ENCODE data around the gene HIVEP1. TPM values are rescaled to one million over a fixed set of nuclear protein-coding genes. Genes with fewer than 3 reads are reported as not detected.

The HIVEP1 gene
- total RNA-seq, 4 donors from 2014 or later, result 14.9 to 30.6 (median 22.2) TPM

GRCh38 chr6:12047304-12047703 is 35.2 kb downstream of the HIVEP1 start:
- no peak for TF ChIP-seq CTCF (IDR thresholded peaks at IDR 0.05)
- DNase-seq (ENCODE audit: low spot score in 2 of 2), result no peak
- 88 to 90% methylated on average over 9 of the region's 9 CpGs for WGBS, 2 donors

DNA sequence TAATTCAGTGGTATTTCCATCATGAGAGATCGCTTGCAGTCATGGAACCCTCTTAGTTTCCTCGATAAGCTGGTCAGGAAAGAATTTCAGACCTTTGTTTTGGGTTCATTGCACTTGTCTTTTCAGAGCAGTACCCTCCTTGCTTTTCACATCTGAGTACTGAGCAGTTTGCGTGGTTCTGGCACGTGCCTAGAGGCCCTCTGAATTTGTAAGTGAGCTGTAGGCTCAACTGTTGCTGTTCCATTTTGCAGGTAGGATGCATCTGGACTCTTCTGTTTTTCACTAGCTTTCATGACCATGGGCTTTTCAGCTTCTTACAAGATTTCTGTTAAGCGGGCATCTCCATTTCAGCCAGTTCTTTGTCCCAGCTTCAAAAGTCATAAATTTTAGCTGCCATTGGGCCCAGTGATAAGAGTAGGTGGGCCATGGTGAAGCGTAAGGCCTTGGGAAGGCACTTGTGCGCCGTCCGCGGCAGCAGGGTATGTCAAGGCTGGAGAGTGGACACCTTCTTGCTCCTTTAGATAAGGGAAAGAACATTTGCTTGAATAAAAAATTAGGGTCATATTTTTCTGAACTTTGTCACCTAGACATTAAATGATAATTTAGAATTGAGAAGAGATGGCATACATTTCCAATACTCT is 35.8 kb downstream of the HIVEP1 start:
- Histone ChIP-seq H3K9me3 (no peaks in the 10 kb centered on the region), H3K27ac (no peak overlapping the region), H3K4me3 (no peak overlapping the region), H3K4me1 (peaks cover 0 to 19% (median 9%) of the 10 kb centered on the region in 4 donors), H3K27me3 (no peaks in the 10 kb centered on the region), H3K36me3 (no peaks in the 10 kb centered on the region)
- WGBS, 2 donors, result 92 to 98% methylated on average over 10 of the region's 10 CpGs
- DNase-seq (ENCODE audit: low spot score in 2 of 2), result no peak
- TF ChIP-seq POLR2A (IDR thresholded peaks at IDR 0.05) (no peak), EP300 (IDR thresholded peaks at IDR 0.05) (no peak), CTCF (IDR thresholded peaks at IDR 0.05) (no peak)

More at GRCh38 chr6:12047304-12047703, 35.2 kb downstream of the HIVEP1 start:
- no peak overlapping the region for H3K4me3 ChIP-seq
- H3K36me3 ChIP-seq, result no peaks in the 10 kb centered on the region
- H3K4me1 ChIP-seq, result peaks cover 0 to 16% (median 8%) of the 10 kb centered on the region in 4 donors
- H3K27ac ChIP-seq, result no peak overlapping the region
- no peaks in the 10 kb centered on the region for H3K27me3 ChIP-seq
- no peaks in the 10 kb centered on the region for H3K9me3 ChIP-seq

DNA sequence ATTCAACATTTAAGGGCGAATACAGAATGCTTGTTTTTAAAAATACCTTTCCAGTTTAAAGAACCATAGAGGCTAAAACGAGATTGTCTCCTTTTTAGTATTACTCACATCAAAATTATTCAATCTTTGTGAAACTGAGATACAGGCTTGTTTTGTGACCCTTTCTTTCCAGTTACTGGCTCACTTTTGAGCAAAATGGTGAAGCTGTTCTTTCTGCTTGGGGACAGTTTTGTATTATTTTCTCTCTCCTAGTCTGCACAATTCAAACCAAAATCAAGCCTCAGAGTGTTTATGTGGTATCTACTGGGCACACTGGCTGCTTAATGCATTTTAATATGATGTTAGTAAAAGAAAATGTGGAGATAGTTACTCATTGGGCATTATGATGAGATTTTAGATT is 36.5 kb downstream of the HIVEP1 start:
- WGBS, 2 donors, result 63 to 74% methylated on average over 2 of the region's 2 CpGs
- TF ChIP-seq CTCF (IDR thresholded peaks at IDR 0.05), result no peak
- TF ChIP-seq POLR2A (IDR thresholded peaks at IDR 0.05), result no peak
- H3K27ac ChIP-seq, result no peak overlapping the region

DNA sequence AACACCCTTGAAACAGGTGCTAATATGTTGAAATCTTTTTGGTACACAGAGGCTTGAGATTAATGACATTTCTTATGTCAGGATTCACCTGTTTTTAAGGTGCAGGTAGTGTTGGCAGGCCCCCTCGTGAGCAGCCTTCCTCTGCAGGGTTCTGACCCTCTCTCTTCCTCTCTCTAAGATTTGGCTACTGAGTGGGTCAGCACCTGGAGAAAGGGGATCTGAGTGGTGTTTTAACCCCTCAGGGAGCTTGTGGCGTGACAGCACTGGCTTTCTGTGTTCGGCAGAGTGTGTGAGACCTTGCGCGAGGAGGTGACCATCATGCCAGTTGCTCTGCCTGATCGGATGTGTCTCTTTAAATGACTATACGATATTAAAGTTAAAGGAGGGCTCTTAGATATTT is 37.1 kb downstream of the HIVEP1 start:
- TF ChIP-seq POLR2A (IDR thresholded peaks at IDR 0.05), result no peak
- no peak for TF ChIP-seq EP300 (IDR thresholded peaks at IDR 0.05)
- TF ChIP-seq CTCF (IDR thresholded peaks at IDR 0.05), result no peak
- Histone ChIP-seq H3K9me3 (no peaks in the 10 kb centered on the region), H3K36me3 (no peaks in the 10 kb centered on the region), H3K27me3 (no peaks in the 10 kb centered on the region), H3K4me3 (no peak overlapping the region), H3K4me1 (peaks cover 0 to 19% (median 9%) of the 10 kb centered on the region in 4 donors), H3K27ac (no peak overlapping the region)
- 78 to 83% methylated on average over 7 of the region's 7 CpGs for WGBS, 2 donors
- no peak for DNase-seq (ENCODE audit: low spot score in 2 of 2)

More for the DNA sequence above, 36.5 kb downstream of the HIVEP1 start:
- H3K4me1 ChIP-seq, result peaks cover 0 to 19% (median 9%) of the 10 kb centered on the region in 4 donors
- no peaks in the 10 kb centered on the region for H3K9me3 ChIP-seq
- no peak overlapping the region for H3K4me3 ChIP-seq
- H3K27me3 ChIP-seq, result no peaks in the 10 kb centered on the region
- H3K36me3 ChIP-seq, result no peaks in the 10 kb centered on the region
- no peak for DNase-seq (ENCODE audit: low spot score in 2 of 2)

DNA sequence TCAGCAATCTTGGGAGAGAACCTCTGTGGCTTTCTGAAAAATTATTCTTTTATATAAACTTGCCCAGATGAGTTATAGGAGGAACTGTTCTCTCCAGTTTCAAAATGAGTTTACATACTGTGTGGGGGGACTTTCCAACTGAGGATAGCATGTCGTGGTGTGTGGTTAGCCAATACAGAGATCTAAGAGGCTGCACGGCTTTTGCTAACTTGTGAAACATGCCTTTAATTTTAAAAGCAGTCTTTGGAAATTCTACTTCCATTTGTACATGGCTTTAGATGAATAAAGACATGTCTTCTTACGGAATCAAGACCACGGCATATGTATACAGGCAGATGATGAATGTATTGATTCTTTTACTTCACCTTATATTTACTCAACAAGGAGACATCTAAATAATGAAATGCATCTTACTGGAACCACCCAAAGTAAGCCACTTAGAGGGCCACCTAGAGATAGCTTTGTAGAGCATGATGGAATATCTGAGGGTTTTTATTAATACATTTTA is 39.8 kb downstream of the HIVEP1 start:
- H3K4me1 ChIP-seq, result peaks cover 0 to 11% (median 2%) of the 10 kb centered on the region in 4 donors
- TF ChIP-seq POLR2A (IDR thresholded peaks at IDR 0.05) (no peak), EP300 (IDR thresholded peaks at IDR 0.05) (no peak), CTCF (IDR thresholded peaks at IDR 0.05) (no peak)

More for the DNA sequence above, 39.8 kb downstream of the HIVEP1 start:
- H3K4me3 ChIP-seq, result no peak overlapping the region
- H3K27ac ChIP-seq, result no peak overlapping the region
- no peaks in the 10 kb centered on the region for H3K36me3 ChIP-seq
- WGBS, 2 donors, result 65 to 73% methylated on average over 4 of the region's 4 CpGs
- no peaks in the 10 kb centered on the region for H3K27me3 ChIP-seq
- H3K9me3 ChIP-seq, result no peaks in the 10 kb centered on the region
- DNase-seq (ENCODE audit: low spot score in 2 of 2), result no peak
